ENCODE measurements around the gene CXCL14. TPM values are rescaled to one million over a fixed set of nuclear protein-coding genes. Genes with fewer than 3 reads are reported as not detected.

Gene CXCL14
- total RNA-seq, 1 donor from 2014 or later, result 71.1 TPM

GRCh38 chr5:135596157-135596763, 17.5 kb upstream of the CXCL14 start:
- DNase-seq, result no peak

GRCh38 chr5:135594416-135594960, 15.7 kb upstream of the CXCL14 start:
- no peak for DNase-seq

- DNase-seq, result no peak
Observed at GRCh38 chr5:135593886-135594285, 15.1 kb upstream of the CXCL14 start.

- no peak for DNase-seq
Observed at GRCh38 chr5:135593141-135593540, 14.3 kb upstream of the CXCL14 start.

- DNase-seq, result no peak
Observed at GRCh38 chr5:135592312-135593045, 13.7 kb upstream of the CXCL14 start.

- no peak for DNase-seq
Observed at GRCh38 chr5:135591277-135591676, 12.5 kb upstream of the CXCL14 start.

GRCh38 chr5:135589152-135589551, 10.4 kb upstream of the CXCL14 start:
- DNase-seq, result no peak

GRCh38 chr5:135587721-135588663, 9.2 kb upstream of the CXCL14 start:
- DNase-seq, result no peak

- DNase-seq, result no peak
Observed at GRCh38 chr5:135584918-135585317, 6.1 kb upstream of the CXCL14 start.

- no peak for DNase-seq
Observed at GRCh38 chr5:135584276-135584675, 5.5 kb upstream of the CXCL14 start.

GRCh38 chr5:135582099-135582781, 3.4 kb upstream of the CXCL14 start:
- no peak for DNase-seq

- DNase-seq, result no peak
Observed at GRCh38 chr5:135578305-135578684, 496 bp downstream of the CXCL14 start.

GRCh38 chr5:135577421-135577820, 1.4 kb downstream of the CXCL14 start:
- no peak for DNase-seq

- no peak for DNase-seq
Observed at GRCh38 chr5:135576075-135576599, 2.7 kb downstream of the CXCL14 start.

GRCh38 chr5:135574493-135574892, 4.3 kb downstream of the CXCL14 start:
- DNase-seq, result no peak

- no peak for DNase-seq
Observed at GRCh38 chr5:135571902-135572301, 6.9 kb downstream of the CXCL14 start.

- DNase-seq, result no peak
Observed at GRCh38 chr5:135571066-135571609, 7.7 kb downstream of the CXCL14 start.

- DNase-seq, result no peak
Observed at GRCh38 chr5:135570453-135570764, 8.4 kb downstream of the CXCL14 start.

GRCh38 chr5:135569755-135570452, 8.9 kb downstream of the CXCL14 start:
- peak; percentile 37 for DNase-seq

- DNase-seq, result no peak
Observed at GRCh38 chr5:135568923-135569360, 9.8 kb downstream of the CXCL14 start.

- no peak for DNase-seq
Observed at GRCh38 chr5:135568246-135568645, 10.5 kb downstream of the CXCL14 start.

All from tongue (tissue), 2 donors.